A549 (cell line): ENCODE results near the gene ZDHHC19.

Experiments used
- BHLHE40 ChIP-seq: IDR thresholded peaks from 2 replicates; pipeline ENCODE4 v1.6.1; 2012; ENCODE audit warnings: low read depth, low read length, inconsistent platforms
- CEBPB ChIP-seq, 2 experiments: fragments of >200 bp in 1 of 2; sonication (Bioruptor Twin) in 1 of 2; formaldehyde crosslinking in 1 of 2; IDR thresholded peaks; 2 replicates each; pipeline ENCODE4 v1.6.1; 2012 to 2016
- CHD2 ChIP-seq: fragments of 150-350 bp; IDR thresholded peaks from 2 replicates; pipeline ENCODE4 v1.6.1; 2014; ENCODE audit warnings: low read length; ENCODE audit not compliant: partially characterized antibody
- CHD4 ChIP-seq: fragments of 200-600 bp; sonication (generic); IDR thresholded peaks from 2 replicates; pipeline ENCODE4 v1.6.1; 2016; ENCODE audit warnings: antibody characterized with exemption, mild to moderate bottlenecking, borderline replicate concordance
- CTCF ChIP-seq: fragments of >200 bp; sonication (Bioruptor Twin); formaldehyde crosslinking; IDR thresholded peaks from 3 replicates; pipeline ENCODE4 v1.5.1; 2016
- EP300 ChIP-seq, 2 experiments: fragments of >200 bp; sonication (Bioruptor Twin); formaldehyde crosslinking; IDR thresholded peaks; 2 replicates in 1 of 2; 3 replicates in 1 of 2; pipeline ENCODE4 v1.6.1; 2016 to 2017
- HDAC2 ChIP-seq: fragments of 200-600 bp; sonication (generic); IDR thresholded peaks from 2 replicates; pipeline ENCODE4 v1.6.1; 2016
- RAD21 ChIP-seq, 2 experiments: fragments of >200 bp in 1 of 2; sonication (Bioruptor Twin) in 1 of 2; formaldehyde crosslinking in 1 of 2; IDR thresholded peaks in 1 of 2; conservative IDR thresholded peaks in 1 of 2; 2 replicates in 1 of 2; 3 replicates in 1 of 2; pipeline ENCODE4 v1.6.1; 2012 to 2018; ENCODE audit warnings: inconsistent platforms in 1 of 2
- RCOR1 ChIP-seq: fragments of 150-350 bp; IDR thresholded peaks from 2 replicates; pipeline ENCODE4 v1.6.1; 2014; ENCODE audit warnings: antibody characterized with exemption, low read length, low read depth
- RNF2 ChIP-seq: fragments of 200-600 bp; sonication (generic); IDR thresholded peaks from 2 replicates; pipeline ENCODE4 v1.6.1; 2016; ENCODE audit warnings: low read depth, mild to moderate bottlenecking, antibody characterized with exemption, moderate library complexity, borderline replicate concordance
- SREBF2 ChIP-seq: fragments of 450-650 bp; IDR thresholded peaks from 2 replicates; pipeline ENCODE4 v1.6.1; 2014; ENCODE audit warnings: mild to moderate bottlenecking, moderate library complexity
- TP53 ChIP-seq: fragments of 250-450 bp; sonication (Bioruptor Pico); IDR thresholded peaks from 2 replicates; pipeline ENCODE4 v1.5.0; 2021; ENCODE audit warnings: mild to moderate bottlenecking, moderate library complexity
- USF2 ChIP-seq: fragments of 450-650 bp; IDR thresholded peaks from 2 replicates; pipeline ENCODE4 v1.6.1; 2014; ENCODE audit warnings: antibody characterized with exemption
- ZNF302 ChIP-seq: fragments of 250-450 bp; sonication (Bioruptor Pico); IDR thresholded peaks from 2 replicates; pipeline ENCODE4 v1.9.0; 2021; ENCODE audit warnings: inconsistent platforms, mild to moderate bottlenecking, moderate library complexity

- no peak for TF ChIP-seq RAD21 (conservative IDR thresholded peaks at IDR 0.05 in 1 of 2, IDR thresholded peaks at IDR 0.05 in 1 of 2)
- TF ChIP-seq CEBPB (IDR thresholded peaks at IDR 0.05) = no peak
- no peak for TF ChIP-seq CHD2
- TF ChIP-seq RNF2 = no peak
- TF ChIP-seq SREBF2 = no peak
- no peak for TF ChIP-seq CHD4
- no peak for TF ChIP-seq ZNF302 (CRISPR knock-in tag)
- no peak for TF ChIP-seq EP300 (IDR thresholded peaks at IDR 0.05)
- TF ChIP-seq CTCF = no peak
- no peak for TF ChIP-seq BHLHE40
- no peak for TF ChIP-seq USF2
- no peak for TF ChIP-seq HDAC2
- no peak for TF ChIP-seq TP53
- no peak for TF ChIP-seq RCOR1
Observed at GRCh38 chr3:196251918-196252317, 40.7 kb upstream of the ZDHHC19 start.
